Measurements from ENCODE around the gene EMID1. TPM values are rescaled to one million over a fixed set of nuclear protein-coding genes. Genes with fewer than 3 reads are reported as not detected.
A peak's percentile ranks its signal among the peaks of the same experiment; 100 is the strongest.

Gene EMID1
- total and polyA plus RNA-seq, 12 donors: 0.22 to 1.1 (median 0.41) TPM; not detected in 1

GRCh38 chr22:29203488-29204454 lies 1.9 kb upstream of the EMID1 start:
- H3K9me3 ChIP-seq: no peaks in the 10 kb centered on the region
- H3K36me3 ChIP-seq: no peaks in the 10 kb centered on the region
- 83 to 85% methylated on average over 9 of the region's 9 CpGs for WGBS, 2 donors
- DNase-seq: no peak
- intact Hi-C loops (cut with DNase I): loop anchor here in 1 of 10 donors (2.0 kb wide), 1 partner anchor 41 kb away; no protein-coding TSS in a partner anchor
- no peak for ATAC-seq
- H3K4me3 ChIP-seq: no peak overlapping the region
- peaks cover 5 to 31% (median 19%) of the 10 kb centered on the region in 9 donors for H3K4me1 ChIP-seq
- TF ChIP-seq CTCF (IDR thresholded peaks at IDR 0.05): no peak
- peak overlapping the region in 1 of 10 donors; percentile 48 for H3K27ac ChIP-seq
- H3K27me3 ChIP-seq: peaks cover 0 to 36% (median 4%) of the 10 kb centered on the region in 7 donors

GRCh38 chr22:29204455-29205183 lies 1.1 kb upstream of the EMID1 start:
- no peak overlapping the region for H3K27ac ChIP-seq
- H3K4me1 ChIP-seq: peaks cover 5 to 31% (median 19%) of the 10 kb centered on the region in 9 donors
- WGBS, 2 donors: 84 to 86% methylated on average over 8 of the region's 8 CpGs
- H3K27me3 ChIP-seq: peaks cover 0 to 36% (median 4%) of the 10 kb centered on the region in 7 donors
- DNase-seq (no peak), ATAC-seq (no peak)
- intact Hi-C loops (cut with DNase I): loop anchor here in 2 of 10 donors (5.0 kb wide), 2 partner anchors 38 to 43 kb away; no protein-coding TSS in a partner anchor
- H3K4me3 ChIP-seq: no peak overlapping the region
- H3K36me3 ChIP-seq: no peaks in the 10 kb centered on the region
- TF ChIP-seq CTCF (IDR thresholded peaks at IDR 0.05): no peak
- no peaks in the 10 kb centered on the region for H3K9me3 ChIP-seq

GRCh38 chr22:29205252-29205593 lies 473 bp upstream of the EMID1 start:
- Histone ChIP-seq H3K27me3 (peaks cover 0 to 36% (median 4%) of the 10 kb centered on the region in 7 donors), H3K36me3 (no peaks in the 10 kb centered on the region), H3K4me3 (peak overlapping the region in 9 of 10 donors; percentile 27 to 60 (median 47)), H3K9me3 (no peaks in the 10 kb centered on the region), H3K4me1 (peaks cover 5 to 31% (median 19%) of the 10 kb centered on the region in 9 donors), H3K27ac (no peak overlapping the region)
- ATAC-seq (no peak), DNase-seq (no peak)
- 66 to 72% methylated on average over 11 of the region's 11 CpGs for WGBS, 2 donors
- TF ChIP-seq CTCF (IDR thresholded peaks at IDR 0.05): no peak
- intact Hi-C loops (cut with DNase I): loop anchor here in 2 of 10 donors (5.0 kb wide), 2 partner anchors 37 to 42 kb away; no protein-coding TSS in a partner anchor
